H1 (cell line): ENCODE results near the gene RARB. TPM values are rescaled to one million over a fixed set of nuclear protein-coding genes. Genes with fewer than 3 reads are reported as not detected.

ENCODE experiments used
- CTCF ChIA-PET: fragments of 300-600 bp; sonication (Branson Sonifier 250); formaldehyde crosslinking; loops from one replicate; lab custom pipeline; 2021; ENCODE audit not compliant: partially characterized antibody; lab: Charles Lee
- POLR2A ChIA-PET: fragments of 300-600 bp; sonication (Branson Sonifier 250); formaldehyde crosslinking; loops from one replicate; lab custom pipeline; 2021; ENCODE audit warnings: inconsistent platforms; ENCODE audit not compliant: partially characterized antibody; lab: Charles Lee
- DNase-seq, 2 experiments: peaks; one replicate each; pipeline versions ENCODE4 v3.0.0 to v3.0.0-alpha.2; 2010 to 2022; ENCODE audit warnings: low spot score in 2 of 2, low read depth in 1 of 2, mixed read lengths in 1 of 2
- FAIRE-seq: peaks from 2 replicates; lab custom pipeline; 2011; peaks lifted over from hg19 to GRCh38; lab: Jason Lieb, UNC
- H2AFZ ChIP-seq: 2 replicates; pipeline ENCODE4 v1.8.1; 2012; ENCODE audit warnings: low read length, inconsistent platforms
- H2AK5ac ChIP-seq: 2 replicates; pipeline ENCODE4 v1.6.1; 2013; ENCODE audit warnings: low read depth, low read length
- H2BK120ac ChIP-seq: replicated peaks from 2 replicates; pipeline ENCODE3; 2013; ENCODE audit warnings: low read depth, low read length, inconsistent platforms
- H2BK12ac ChIP-seq: 2 replicates; pipeline ENCODE4 v1.6.1; 2013; ENCODE audit warnings: low read depth, low read length
- H2BK15ac ChIP-seq: 2 replicates; pipeline ENCODE4 v1.6.1; 2013; ENCODE audit warnings: low read length
- H2BK20ac ChIP-seq: 2 replicates; pipeline ENCODE4 v1.6.1; 2013; ENCODE audit warnings: low read length
- H2BK5ac ChIP-seq: 2 replicates; pipeline ENCODE4 v1.6.1; 2013; ENCODE audit warnings: low read depth, low read length
- H3K14ac ChIP-seq: 2 replicates; pipeline ENCODE4 v1.6.1; 2013; ENCODE audit warnings: inconsistent platforms; ENCODE audit not compliant: insufficient read length
- H3K18ac ChIP-seq: 2 replicates; pipeline ENCODE4 v1.6.1; 2013; ENCODE audit warnings: low read length; ENCODE audit errors: extremely low read depth
- H3K23ac ChIP-seq: 2 replicates; pipeline ENCODE4 v1.6.1; 2013; ENCODE audit warnings: inconsistent platforms; ENCODE audit not compliant: insufficient read length
- H3K23me2 ChIP-seq: 2 replicates; pipeline ENCODE4 v1.6.1; 2013; ENCODE audit warnings: low read depth, low read length
- H3K27ac ChIP-seq: 2 replicates; pipeline ENCODE4 v1.6.1; 2011; ENCODE audit warnings: low read depth, low read length, inconsistent platforms
- H3K27me3 ChIP-seq, 4 experiments: replicated peaks in 1 of 4; 1 replicate in 1 of 4; 2 replicates in 3 of 4; pipeline versions ENCODE4 v1.6.1 to v1.8.1; 2011 to 2013; ENCODE audit warnings: low read length in 3 of 4, mild to moderate bottlenecking in 3 of 4, inconsistent platforms in 2 of 4, mixed read lengths in 2 of 4, moderate library complexity in 1 of 4; ENCODE audit not compliant: control insufficient read depth in 3 of 4, insufficient read depth in 3 of 4; ENCODE audit errors: extremely low read depth in 1 of 4
- H3K36me3 ChIP-seq, 4 experiments: 2 replicates each; pipeline versions ENCODE4 v1.6.1 to v1.8.1; 2011 to 2013; ENCODE audit warnings: mild to moderate bottlenecking in 4 of 4, low read length in 3 of 4, moderate library complexity in 2 of 4, control low read depth in 1 of 4, inconsistent platforms in 1 of 4; ENCODE audit not compliant: insufficient read depth in 4 of 4, control insufficient read depth in 2 of 4
- H3K4ac ChIP-seq: replicated peaks from 2 replicates; pipeline ENCODE3; 2013; ENCODE audit warnings: low read length, low read depth, mixed read lengths, inconsistent platforms; ENCODE audit not compliant: insufficient read length
- H3K4me1 ChIP-seq, 4 experiments: replicated peaks in 1 of 4; 1 replicate in 1 of 4; 2 replicates in 3 of 4; pipeline versions ENCODE4 v1.6.1 to v1.8.1; 2011 to 2013; ENCODE audit warnings: low read length in 3 of 4, inconsistent platforms in 2 of 4, mixed read lengths in 1 of 4; ENCODE audit not compliant: insufficient read depth in 4 of 4, control insufficient read depth in 3 of 4
- H3K4me2 ChIP-seq, 2 experiments: 2 replicates each; pipeline versions ENCODE4 v1.6.1 to v1.8.1; 2011 to 2013; ENCODE audit warnings: low read depth in 2 of 2, low read length in 2 of 2, control low read depth in 1 of 2, inconsistent platforms in 1 of 2, mild to moderate bottlenecking in 1 of 2; ENCODE audit not compliant: insufficient read depth in 1 of 2
- H3K4me3 ChIP-seq, 4 experiments: fragments of 200-600, 300-600 bp in 1 of 4; sonication (generic), shearing (Covaris generic), sonication (Bioruptor Twin) in 1 of 4; 2 replicates each; pipeline versions ENCODE4 v1.5.1 to v1.8.1; 2011 to 2016; ENCODE audit warnings: low read length in 4 of 4, low read depth in 3 of 4, control low read depth in 2 of 4, inconsistent platforms in 2 of 4, mild to moderate bottlenecking in 2 of 4, mixed read lengths in 1 of 4, moderate library complexity in 1 of 4; ENCODE audit not compliant: insufficient read depth in 2 of 4; ENCODE audit errors: extremely low read depth in 1 of 4
- H3K56ac ChIP-seq: replicated peaks from 2 replicates; pipeline ENCODE3; 2013; ENCODE audit warnings: low read depth, mild to moderate bottlenecking, mixed read lengths, low read length, inconsistent platforms; ENCODE audit not compliant: insufficient read length
- H3K79me1 ChIP-seq: 2 replicates; pipeline ENCODE4 v1.6.1; 2013; ENCODE audit warnings: low read depth, low read length, control low read depth
- H3K79me2 ChIP-seq, 2 experiments: 2 replicates each; pipeline versions ENCODE4 v1.6.1 to v1.8.1; 2012 to 2013; ENCODE audit warnings: low read length in 2 of 2, mild to moderate bottlenecking in 2 of 2, inconsistent platforms in 1 of 2; ENCODE audit not compliant: insufficient read depth in 2 of 2, control insufficient read depth in 1 of 2
- H3K9ac ChIP-seq, 4 experiments: replicated peaks in 1 of 4; 1 replicate in 1 of 4; 2 replicates in 3 of 4; pipeline versions ENCODE4 v1.6.1 to v1.8.1; 2011 to 2013; ENCODE audit warnings: low read depth in 3 of 4, low read length in 3 of 4, control low read depth in 2 of 4, mild to moderate bottlenecking in 2 of 4, moderate library complexity in 2 of 4, inconsistent platforms in 1 of 4; ENCODE audit errors: extremely low read depth in 1 of 4
- H3K9me3 ChIP-seq, 2 experiments: 2 replicates each; pipeline versions ENCODE4 v1.6.1 to v1.8.1; 2012 to 2013; ENCODE audit warnings: mild to moderate bottlenecking in 2 of 2, moderate library complexity in 2 of 2, control low read depth in 1 of 2, inconsistent platforms in 1 of 2, low read depth in 1 of 2, low read length in 1 of 2, mixed read lengths in 1 of 2; ENCODE audit not compliant: insufficient read depth in 2 of 2
- H4K20me1 ChIP-seq, 2 experiments: replicated peaks in 1 of 2; 2 replicates each; pipeline versions ENCODE3 to v1.8.1; 2011 to 2013; ENCODE audit warnings: inconsistent platforms in 2 of 2, low read length in 2 of 2, mild to moderate bottlenecking in 1 of 2; ENCODE audit not compliant: insufficient read depth in 2 of 2, control insufficient read depth in 1 of 2
- H4K5ac ChIP-seq: 2 replicates; pipeline ENCODE4 v1.6.1; 2013; ENCODE audit warnings: low read length, low read depth, mixed read lengths, inconsistent platforms; ENCODE audit not compliant: insufficient read length
- H4K8ac ChIP-seq: 2 replicates; pipeline ENCODE4 v1.8.0; 2013; ENCODE audit warnings: mild to moderate bottlenecking, moderate library complexity, low read length, inconsistent platforms; ENCODE audit not compliant: insufficient read depth; ENCODE audit errors: extremely low read depth
- H4K91ac ChIP-seq: replicated peaks from 2 replicates; pipeline ENCODE3; 2013; ENCODE audit warnings: low read length, mixed read lengths, inconsistent platforms; ENCODE audit not compliant: insufficient read length
- ATF2 ChIP-seq: IDR thresholded peaks from 2 replicates; pipeline ENCODE4 v1.6.1; 2012; ENCODE audit warnings: low read length, inconsistent platforms
- CEBPB ChIP-seq: IDR thresholded peaks from 2 replicates; pipeline ENCODE4 v1.6.1; 2012; ENCODE audit warnings: low read depth, low read length
- CREB1 ChIP-seq: IDR thresholded peaks from 2 replicates; pipeline ENCODE4 v1.6.1; 2012; ENCODE audit warnings: inconsistent platforms
- CTCF ChIP-seq, 3 experiments: IDR thresholded peaks; 1 replicate in 2 of 3; 2 replicates in 1 of 3; pipeline versions ENCODE4 v1.5.1 to v1.6.1; 2011; ENCODE audit warnings: low read length in 3 of 3, mild to moderate bottlenecking in 3 of 3, inconsistent platforms in 2 of 3, low read depth in 1 of 3, moderate library complexity in 1 of 3; ENCODE audit not compliant: insufficient read depth in 1 of 3; ENCODE audit errors: control extremely low read depth in 1 of 3
- EGR1 ChIP-seq: IDR thresholded peaks from 2 replicates; pipeline ENCODE4 v1.6.1; 2011; ENCODE audit warnings: low read depth, low read length, borderline replicate concordance
- GABPA ChIP-seq: IDR thresholded peaks from 2 replicates; pipeline ENCODE4 v1.6.1; 2011; ENCODE audit warnings: mild to moderate bottlenecking, low read length, moderate library complexity, borderline replicate concordance; ENCODE audit not compliant: insufficient read depth
- POLR2A ChIP-seq, 2 experiments: IDR thresholded peaks; 1 replicate in 1 of 2; 2 replicates in 1 of 2; pipeline ENCODE4 v1.6.1; 2011; ENCODE audit warnings: low read depth in 2 of 2, low read length in 2 of 2, mild to moderate bottlenecking in 2 of 2; ENCODE audit errors: control extremely low read depth in 1 of 2
- SIN3A ChIP-seq, 2 experiments: IDR thresholded peaks in 1 of 2; conservative IDR thresholded peaks in 1 of 2; 2 replicates each; pipeline ENCODE4 v1.6.1; 2011 to 2012; ENCODE audit warnings: low read length in 2 of 2, improper control_type of control experiment in 1 of 2, low read depth in 1 of 2, mild to moderate bottlenecking in 1 of 2
- SIRT6 ChIP-seq: IDR thresholded peaks from one replicate; pipeline ENCODE4 v1.7.1; 2012; ENCODE audit warnings: low read length, inconsistent platforms
- WGBS, 2 experiments: shearing (Covaris generic) in 1 of 2; methylation state at CpG; one replicate each; pipeline versions ENCODE4 v1.1.6 to v1.1.7; 2013 to 2015; ENCODE audit warnings: low lambda C conversion rate in 2 of 2, mixed read lengths in 2 of 2, inconsistent platforms in 1 of 2, low coverage in 1 of 2, missing lambda C conversion rate in 1 of 2; ENCODE audit not compliant: insufficient replicate concordance in 2 of 2, insufficient coverage in 1 of 2, insufficient read length in 1 of 2; ENCODE audit errors: extremely low coverage in 1 of 2, missing lambda C conversion rate in 1 of 2; 5-methylcytosine and 5-hydroxymethylcytosine counted together
- polyA plus RNA-seq, 7 experiments: library from polyadenylated mRNA; depleted of rRNA in 3 of 7; stranded (reverse) in 5 of 7; unstranded in 2 of 7; fragments of >200 nt in 5 of 7; fragments of 200-250 nt in 2 of 7; gene quantifications; 1 replicate in 5 of 7; 2 replicates in 1 of 7; 4 replicates in 1 of 7; pipeline versions ENCODE4 v1.2.1 to v1.2.3, GENCODE V29; 2011 to 2013; ENCODE audit warnings: missing spikeins in 2 of 7, mixed read lengths in 2 of 7
- total RNA-seq: library from RNA; stranded (reverse); fragmentation: NEBNext Ultra II Directional; extraction: Animal tissue kit (Norgen Biotek cat#: 25700); gene quantifications from 2 replicates; pipeline ENCODE4 v1.2.1, GENCODE V29; 2021

The RARB gene
- total and polyA plus RNA-seq, 2 of the 8 experiments (the other 6 are each of a cell fraction or from before 2014, with no cell fraction given) = 0.15 to 0.22 TPM

- H2AK5ac ChIP-seq = no peak overlapping the region
- no peak overlapping the region for H4K91ac ChIP-seq
- TF ChIP-seq SIN3A (conservative IDR thresholded peaks at IDR 0.05 in 1 of 2, IDR thresholded peaks at IDR 0.05 in 1 of 2; ENCODE audit: low read depth in 1 of 2, low read length in 2 of 2) (no peak), GABPA (no peak), CREB1 (no peak), CTCF (IDR thresholded peaks at IDR 0.05; ENCODE audit: control extremely low read depth in 1 of 3, insufficient read depth in 1 of 3, low read depth in 1 of 3, low read length in 3 of 3) (no peak), EGR1 (no peak), ATF2 (no peak), POLR2A (IDR thresholded peaks at IDR 0.05; ENCODE audit: control extremely low read depth in 1 of 2, low read depth in 2 of 2, low read length in 2 of 2) (no peak), CEBPB (no peak), SIRT6 (no peak)
- H3K27me3 ChIP-seq = no peaks in the 10 kb centered on the region
- no peaks in the 10 kb centered on the region for H3K9me3 ChIP-seq
- H4K8ac ChIP-seq = no peak overlapping the region; the same call in 1 of the 2 replicates
- no peak overlapping the region for H3K23ac ChIP-seq
- no peak overlapping the region for H2BK12ac ChIP-seq
- no peak overlapping the region for H3K4me3 ChIP-seq
- H2BK5ac ChIP-seq = no peak overlapping the region
- ChIA-PET POLR2A (no interaction called here), CTCF (interaction anchor here (0.8 to 1.7 kb wide), 5 partner anchors 9 to 86 kb away, joined by 3 to 6 read pairs (median 3); no protein-coding TSS in a partner anchor)
- no peak overlapping the region for H4K5ac ChIP-seq
- no peaks in the 10 kb centered on the region for H4K20me1 ChIP-seq
- DNase-seq (no peak), FAIRE-seq (no peak)
- 93% methylated on average over 4 of the region's 4 CpGs; no CpG with 5 or more reads in 1 of the 2 experiments for WGBS, 2 experiments
- no peak overlapping the region for H2BK20ac ChIP-seq
- no peak overlapping the region for H3K27ac ChIP-seq
- H3K4me1 ChIP-seq = peaks cover 0 to under 1% (median 0%) of the 10 kb centered on the region in 4 experiments; a peak in 2 of 7 replicates
- no peaks in the 10 kb centered on the region for H3K36me3 ChIP-seq
- H3K79me2 ChIP-seq = no peaks in the 10 kb centered on the region
- H2BK120ac ChIP-seq = no peak overlapping the region
- H3K14ac ChIP-seq = no peak overlapping the region
- H3K4me2 ChIP-seq = no peak overlapping the region
- no peak overlapping the region for H2BK15ac ChIP-seq
- H3K56ac ChIP-seq = no peak overlapping the region
- H3K23me2 ChIP-seq = no peaks in the 10 kb centered on the region
- no peaks in the 10 kb centered on the region for H3K79me1 ChIP-seq
- no peak overlapping the region for H2AFZ ChIP-seq
- H3K4ac ChIP-seq = no peak overlapping the region
- no peak overlapping the region for H3K18ac ChIP-seq
- H3K9ac ChIP-seq = no peak overlapping the region
Measured at GRCh38 chr3:25508901-25509300, 80.8 kb downstream of the RARB start.
